Astrocyte of the spinal cord (primary cell): ENCODE measurements around the gene CPEB2.
A peak's percentile ranks its signal among the peaks of the same experiment; 100 is the strongest.

Experiments used
- DNase-seq: peaks from one replicate; pipeline ENCODE4 v3.0.0; 2011; ENCODE audit warnings: low read depth, low spot score
- H3K4me3 ChIP-seq: 2 replicates; pipeline ENCODE4 v1.5.1; 2011; ENCODE audit warnings: low read depth, mild to moderate bottlenecking, low read length, moderate library complexity
- CTCF ChIP-seq: IDR thresholded peaks from 2 replicates; pipeline ENCODE4 v1.5.1; 2012; ENCODE audit warnings: low read depth, mild to moderate bottlenecking, low read length, inconsistent platforms
- in situ Hi-C: cut with HindIII; loops from 2 replicates; pipeline ENCODE4 v1.10.0; 2017; ENCODE audit warnings: low sequenced_read_pairs

Gene CPEB2

GRCh38 chr4:15063341-15063740 is 61.1 kb downstream of the CPEB2 start:
- in situ Hi-C loops, result no loop called here
- DNase-seq, result peak; percentile 72
- no peak overlapping the region for H3K4me3 ChIP-seq
- TF ChIP-seq CTCF, result no peak

GRCh38 chr4:15065516-15065915 is 63.2 kb downstream of the CPEB2 start:
- in situ Hi-C loops, result no loop called here
- no peak for DNase-seq
- no peak overlapping the region for H3K4me3 ChIP-seq
- no peak for TF ChIP-seq CTCF

- no peak for DNase-seq
- in situ Hi-C loops, result no loop called here
- no peak for TF ChIP-seq CTCF
- no peak overlapping the region for H3K4me3 ChIP-seq
Observed at GRCh38 chr4:15066140-15066539, 63.9 kb downstream of the CPEB2 start.

- in situ Hi-C loops, result no loop called here
- TF ChIP-seq CTCF, result no peak
- no peak for DNase-seq
- H3K4me3 ChIP-seq, result no peak overlapping the region
Observed at GRCh38 chr4:15068298-15068697, 66.0 kb downstream of the CPEB2 start.

- in situ Hi-C loops, result no loop called here
- DNase-seq, result no peak
- no peak overlapping the region for H3K4me3 ChIP-seq
- no peak for TF ChIP-seq CTCF
Observed at GRCh38 chr4:15075875-15076274, 73.6 kb downstream of the CPEB2 start.

- DNase-seq, result peak; percentile 74
- H3K4me3 ChIP-seq, result no peak overlapping the region
- no peak for TF ChIP-seq CTCF
- in situ Hi-C loops, result no loop called here
Observed at GRCh38 chr4:15077969-15078368, 75.7 kb downstream of the CPEB2 start.
